ENCODE results near the gene SLC7A7.
"Not testable (repeated sequence)": the region's sequence is repeated elsewhere in the genome, so short reads cannot be mapped to it uniquely, and the experiment has no call there.

Gene SLC7A7

GRCh38 chr14:22786685-22787084 is 28.6 kb downstream of the SLC7A7 start:
- no peak for DNase-seq

GRCh38 chr14:22781301-22781991 is 33.8 kb downstream of the SLC7A7 start:
- no peak for DNase-seq

- DNase-seq = no peak
Observed at GRCh38 chr14:22780941-22781300, 34.3 kb downstream of the SLC7A7 start.

GRCh38 chr14:22780105-22780679 is 35.0 kb downstream of the SLC7A7 start:
- no peak for DNase-seq

GRCh38 chr14:22778084-22778483 is 37.2 kb downstream of the SLC7A7 start:
- no peak for DNase-seq

GRCh38 chr14:22776849-22777248 is 38.4 kb downstream of the SLC7A7 start:
- not testable (repeated sequence) for DNase-seq

GRCh38 chr14:22776215-22776614 is 39.0 kb downstream of the SLC7A7 start:
- DNase-seq = no peak

- DNase-seq = no peak
Observed at GRCh38 chr14:22774011-22774706, 41.1 kb downstream of the SLC7A7 start.

- no peak for DNase-seq
Observed at GRCh38 chr14:22773162-22774010, 41.8 kb downstream of the SLC7A7 start.

GRCh38 chr14:22772725-22773124 is 42.5 kb downstream of the SLC7A7 start:
- DNase-seq = no peak

GRCh38 chr14:22770481-22771187 is 44.6 kb downstream of the SLC7A7 start:
- DNase-seq = peak; percentile 26

- no peak for DNase-seq
Observed at GRCh38 chr14:22769369-22769768, 45.9 kb downstream of the SLC7A7 start.

GRCh38 chr14:22768947-22769346 is 46.3 kb downstream of the SLC7A7 start:
- DNase-seq = peak; percentile 4

- DNase-seq = no peak
Observed at GRCh38 chr14:22767323-22767589, 48.0 kb downstream of the SLC7A7 start.

GRCh38 chr14:22766457-22767322 is 48.5 kb downstream of the SLC7A7 start, which contains the start of gene OXA1L:
Gene OXA1L (plus strand): TSS chr14:22766688. CDS start chr14:22766702, 14 bp downstream.
- DNase-seq = peak; percentile 94

GRCh38 chr14:22764382-22764781 is 50.9 kb downstream of the SLC7A7 start:
- DNase-seq = no peak

- no peak for DNase-seq
Observed at GRCh38 chr14:22761734-22762133, 53.5 kb downstream of the SLC7A7 start.

- DNase-seq = not testable (repeated sequence)
Observed at GRCh38 chr14:22757972-22758650, 57.1 kb downstream of the SLC7A7 start.

- no peak for DNase-seq
Observed at GRCh38 chr14:22753586-22753985, 61.6 kb downstream of the SLC7A7 start.

GRCh38 chr14:22752422-22752821 is 62.8 kb downstream of the SLC7A7 start:
- no peak for DNase-seq

GRCh38 chr14:22748631-22749068 is 66.6 kb downstream of the SLC7A7 start:
- DNase-seq = no peak

All from activated CD8-positive, alpha-beta memory T cell treated with anti-CD3 and anti-CD28 coated beads, Interleukin-2, amount 50 U/mL, for 48 hours (primary cell).